H1 (cell line): ENCODE data around the gene LIFR. TPM values are rescaled to one million over a fixed set of nuclear protein-coding genes. Genes with fewer than 3 reads are reported as not detected.

Experiments used
- CTCF ChIA-PET: fragments of 300-600 bp; sonication (Branson Sonifier 250); formaldehyde crosslinking; loops from one replicate; lab custom pipeline; 2021; ENCODE audit not compliant: partially characterized antibody; lab: Charles Lee
- POLR2A ChIA-PET: fragments of 300-600 bp; sonication (Branson Sonifier 250); formaldehyde crosslinking; loops from one replicate; lab custom pipeline; 2021; ENCODE audit warnings: inconsistent platforms; ENCODE audit not compliant: partially characterized antibody; lab: Charles Lee
- DNase-seq, 2 experiments: peaks; one replicate each; pipeline versions ENCODE4 v3.0.0 to v3.0.0-alpha.2; 2010 to 2022; ENCODE audit warnings: low spot score in 2 of 2, low read depth in 1 of 2, mixed read lengths in 1 of 2
- FAIRE-seq: peaks from 2 replicates; lab custom pipeline; 2011; peaks lifted over from hg19 to GRCh38; lab: Jason Lieb, UNC
- H2AFZ ChIP-seq: 2 replicates; pipeline ENCODE4 v1.8.1; 2012; ENCODE audit warnings: low read length, inconsistent platforms
- H2AK5ac ChIP-seq: 2 replicates; pipeline ENCODE4 v1.6.1; 2013; ENCODE audit warnings: low read depth, low read length
- H2BK120ac ChIP-seq: replicated peaks from 2 replicates; pipeline ENCODE3; 2013; ENCODE audit warnings: low read depth, low read length, inconsistent platforms
- H2BK12ac ChIP-seq: 2 replicates; pipeline ENCODE4 v1.6.1; 2013; ENCODE audit warnings: low read depth, low read length
- H2BK15ac ChIP-seq: 2 replicates; pipeline ENCODE4 v1.6.1; 2013; ENCODE audit warnings: low read length
- H2BK20ac ChIP-seq: 2 replicates; pipeline ENCODE4 v1.6.1; 2013; ENCODE audit warnings: low read length
- H2BK5ac ChIP-seq: 2 replicates; pipeline ENCODE4 v1.6.1; 2013; ENCODE audit warnings: low read depth, low read length
- H3K14ac ChIP-seq: 2 replicates; pipeline ENCODE4 v1.6.1; 2013; ENCODE audit warnings: inconsistent platforms; ENCODE audit not compliant: insufficient read length
- H3K18ac ChIP-seq: 2 replicates; pipeline ENCODE4 v1.6.1; 2013; ENCODE audit warnings: low read length; ENCODE audit errors: extremely low read depth
- H3K23ac ChIP-seq: 2 replicates; pipeline ENCODE4 v1.6.1; 2013; ENCODE audit warnings: inconsistent platforms; ENCODE audit not compliant: insufficient read length
- H3K23me2 ChIP-seq: 2 replicates; pipeline ENCODE4 v1.6.1; 2013; ENCODE audit warnings: low read depth, low read length
- H3K27ac ChIP-seq: 2 replicates; pipeline ENCODE4 v1.6.1; 2011; ENCODE audit warnings: low read depth, low read length, inconsistent platforms
- H3K27me3 ChIP-seq, 4 experiments: replicated peaks in 1 of 4; 1 replicate in 1 of 4; 2 replicates in 3 of 4; pipeline versions ENCODE4 v1.6.1 to v1.8.1; 2011 to 2013; ENCODE audit warnings: low read length in 3 of 4, mild to moderate bottlenecking in 3 of 4, inconsistent platforms in 2 of 4, mixed read lengths in 2 of 4, moderate library complexity in 1 of 4; ENCODE audit not compliant: control insufficient read depth in 3 of 4, insufficient read depth in 3 of 4; ENCODE audit errors: extremely low read depth in 1 of 4
- H3K36me3 ChIP-seq, 4 experiments: 2 replicates each; pipeline versions ENCODE4 v1.6.1 to v1.8.1; 2011 to 2013; ENCODE audit warnings: mild to moderate bottlenecking in 4 of 4, low read length in 3 of 4, moderate library complexity in 2 of 4, control low read depth in 1 of 4, inconsistent platforms in 1 of 4; ENCODE audit not compliant: insufficient read depth in 4 of 4, control insufficient read depth in 2 of 4
- H3K4ac ChIP-seq: replicated peaks from 2 replicates; pipeline ENCODE3; 2013; ENCODE audit warnings: low read length, low read depth, mixed read lengths, inconsistent platforms; ENCODE audit not compliant: insufficient read length
- H3K4me1 ChIP-seq, 4 experiments: replicated peaks in 1 of 4; 1 replicate in 1 of 4; 2 replicates in 3 of 4; pipeline versions ENCODE4 v1.6.1 to v1.8.1; 2011 to 2013; ENCODE audit warnings: low read length in 3 of 4, inconsistent platforms in 2 of 4, mixed read lengths in 1 of 4; ENCODE audit not compliant: insufficient read depth in 4 of 4, control insufficient read depth in 3 of 4
- H3K4me2 ChIP-seq, 2 experiments: 2 replicates each; pipeline versions ENCODE4 v1.6.1 to v1.8.1; 2011 to 2013; ENCODE audit warnings: low read depth in 2 of 2, low read length in 2 of 2, control low read depth in 1 of 2, inconsistent platforms in 1 of 2, mild to moderate bottlenecking in 1 of 2; ENCODE audit not compliant: insufficient read depth in 1 of 2
- H3K4me3 ChIP-seq, 4 experiments: fragments of 200-600, 300-600 bp in 1 of 4; sonication (generic), shearing (Covaris generic), sonication (Bioruptor Twin) in 1 of 4; 2 replicates each; pipeline versions ENCODE4 v1.5.1 to v1.8.1; 2011 to 2016; ENCODE audit warnings: low read length in 4 of 4, low read depth in 3 of 4, control low read depth in 2 of 4, inconsistent platforms in 2 of 4, mild to moderate bottlenecking in 2 of 4, mixed read lengths in 1 of 4, moderate library complexity in 1 of 4; ENCODE audit not compliant: insufficient read depth in 2 of 4; ENCODE audit errors: extremely low read depth in 1 of 4
- H3K56ac ChIP-seq: replicated peaks from 2 replicates; pipeline ENCODE3; 2013; ENCODE audit warnings: low read depth, mild to moderate bottlenecking, mixed read lengths, low read length, inconsistent platforms; ENCODE audit not compliant: insufficient read length
- H3K79me1 ChIP-seq: 2 replicates; pipeline ENCODE4 v1.6.1; 2013; ENCODE audit warnings: low read depth, low read length, control low read depth
- H3K79me2 ChIP-seq, 2 experiments: 2 replicates each; pipeline versions ENCODE4 v1.6.1 to v1.8.1; 2012 to 2013; ENCODE audit warnings: low read length in 2 of 2, mild to moderate bottlenecking in 2 of 2, inconsistent platforms in 1 of 2; ENCODE audit not compliant: insufficient read depth in 2 of 2, control insufficient read depth in 1 of 2
- H3K9ac ChIP-seq, 4 experiments: replicated peaks in 1 of 4; 1 replicate in 1 of 4; 2 replicates in 3 of 4; pipeline versions ENCODE4 v1.6.1 to v1.8.1; 2011 to 2013; ENCODE audit warnings: low read depth in 3 of 4, low read length in 3 of 4, control low read depth in 2 of 4, mild to moderate bottlenecking in 2 of 4, moderate library complexity in 2 of 4, inconsistent platforms in 1 of 4; ENCODE audit errors: extremely low read depth in 1 of 4
- H3K9me3 ChIP-seq, 2 experiments: 2 replicates each; pipeline versions ENCODE4 v1.6.1 to v1.8.1; 2012 to 2013; ENCODE audit warnings: mild to moderate bottlenecking in 2 of 2, moderate library complexity in 2 of 2, control low read depth in 1 of 2, inconsistent platforms in 1 of 2, low read depth in 1 of 2, low read length in 1 of 2, mixed read lengths in 1 of 2; ENCODE audit not compliant: insufficient read depth in 2 of 2
- H4K20me1 ChIP-seq, 2 experiments: replicated peaks in 1 of 2; 2 replicates each; pipeline versions ENCODE3 to v1.8.1; 2011 to 2013; ENCODE audit warnings: inconsistent platforms in 2 of 2, low read length in 2 of 2, mild to moderate bottlenecking in 1 of 2; ENCODE audit not compliant: insufficient read depth in 2 of 2, control insufficient read depth in 1 of 2
- H4K5ac ChIP-seq: 2 replicates; pipeline ENCODE4 v1.6.1; 2013; ENCODE audit warnings: low read length, low read depth, mixed read lengths, inconsistent platforms; ENCODE audit not compliant: insufficient read length
- H4K8ac ChIP-seq: 2 replicates; pipeline ENCODE4 v1.8.0; 2013; ENCODE audit warnings: mild to moderate bottlenecking, moderate library complexity, low read length, inconsistent platforms; ENCODE audit not compliant: insufficient read depth; ENCODE audit errors: extremely low read depth
- H4K91ac ChIP-seq: replicated peaks from 2 replicates; pipeline ENCODE3; 2013; ENCODE audit warnings: low read length, mixed read lengths, inconsistent platforms; ENCODE audit not compliant: insufficient read length
- BRCA1 ChIP-seq: IDR thresholded peaks from 2 replicates; pipeline ENCODE4 v1.6.1; 2012; ENCODE audit warnings: low read depth, low read length, improper control_type of control experiment
- CEBPB ChIP-seq: IDR thresholded peaks from 2 replicates; pipeline ENCODE4 v1.6.1; 2012; ENCODE audit warnings: low read depth, low read length
- HDAC2 ChIP-seq, 2 experiments: fragments of 300-600 bp in 1 of 2; sonication (generic) in 1 of 2; IDR thresholded peaks; 2 replicates each; pipeline ENCODE4 v1.6.1; 2011 to 2012; ENCODE audit warnings: low read depth in 2 of 2, low read length in 2 of 2, mild to moderate bottlenecking in 2 of 2, moderate library complexity in 2 of 2, borderline replicate concordance in 1 of 2, inconsistent platforms in 1 of 2
- JUN ChIP-seq: IDR thresholded peaks from 2 replicates; pipeline ENCODE4 v1.6.1; 2011; ENCODE audit warnings: low read depth, mild to moderate bottlenecking, improper control_type of control experiment, low read length
- KDM1A ChIP-seq: fragments of 200-600, 300-600 bp; sonication (generic); IDR thresholded peaks from 2 replicates; pipeline ENCODE4 v1.7.1; 2016; ENCODE audit warnings: mild to moderate bottlenecking, low read length, borderline replicate concordance
- KDM4A ChIP-seq: IDR thresholded peaks from one replicate; pipeline ENCODE4 v1.7.1; 2012; ENCODE audit warnings: low read depth, mild to moderate bottlenecking, moderate library complexity, low read length, inconsistent platforms; ENCODE audit not compliant: severe bottlenecking
- RAD21 ChIP-seq, 2 experiments: IDR thresholded peaks in 1 of 2; conservative IDR thresholded peaks in 1 of 2; 2 replicates each; pipeline ENCODE4 v1.6.1; 2011; ENCODE audit warnings: low read depth in 2 of 2, low read length in 2 of 2, improper control_type of control experiment in 1 of 2, inconsistent platforms in 1 of 2, mild to moderate bottlenecking in 1 of 2, moderate library complexity in 1 of 2
- RNF2 ChIP-seq: fragments of 200-900, 300-1000 bp; sonication (generic); IDR thresholded peaks from 2 replicates; pipeline ENCODE4 v1.7.1; 2016; ENCODE audit warnings: borderline replicate concordance, low read depth, mild to moderate bottlenecking, antibody characterized with exemption, low read length; ENCODE audit not compliant: poor library complexity, severe bottlenecking; ENCODE audit errors: missing control alignments
- SAP30 ChIP-seq: fragments of 300-600 bp; sonication (generic); IDR thresholded peaks from 2 replicates; pipeline ENCODE4 v1.7.1; 2012; ENCODE audit warnings: low read length, moderate library complexity, mild to moderate bottlenecking, inconsistent platforms; ENCODE audit not compliant: insufficient read depth, insufficient replicate concordance
- SIX5 ChIP-seq: IDR thresholded peaks from 2 replicates; pipeline ENCODE4 v1.6.1; 2011; ENCODE audit warnings: mild to moderate bottlenecking, low read depth, low read length
- WGBS, 2 experiments: shearing (Covaris generic) in 1 of 2; methylation state at CpG; one replicate each; pipeline versions ENCODE4 v1.1.6 to v1.1.7; 2013 to 2015; ENCODE audit warnings: low lambda C conversion rate in 2 of 2, mixed read lengths in 2 of 2, inconsistent platforms in 1 of 2, low coverage in 1 of 2, missing lambda C conversion rate in 1 of 2; ENCODE audit not compliant: insufficient replicate concordance in 2 of 2, insufficient coverage in 1 of 2, insufficient read length in 1 of 2; ENCODE audit errors: extremely low coverage in 1 of 2, missing lambda C conversion rate in 1 of 2; 5-methylcytosine and 5-hydroxymethylcytosine counted together
- polyA plus RNA-seq, 7 experiments: library from polyadenylated mRNA; depleted of rRNA in 3 of 7; stranded (reverse) in 5 of 7; unstranded in 2 of 7; fragments of >200 nt in 5 of 7; fragments of 200-250 nt in 2 of 7; gene quantifications; 1 replicate in 5 of 7; 2 replicates in 1 of 7; 4 replicates in 1 of 7; pipeline versions ENCODE4 v1.2.1 to v1.2.3, GENCODE V29; 2011 to 2013; ENCODE audit warnings: missing spikeins in 2 of 7, mixed read lengths in 2 of 7
- total RNA-seq: library from RNA; stranded (reverse); fragmentation: NEBNext Ultra II Directional; extraction: Animal tissue kit (Norgen Biotek cat#: 25700); gene quantifications from 2 replicates; pipeline ENCODE4 v1.2.1, GENCODE V29; 2021
- TF ChIP-seq, protein P1 (sequence below), 3 experiments: IDR thresholded peaks; 1 replicate in 2 of 3; 2 replicates in 1 of 3; pipeline versions ENCODE4 v1.5.1 to v1.6.1; 2011; ENCODE audit warnings: low read length in 3 of 3, mild to moderate bottlenecking in 3 of 3, inconsistent platforms in 2 of 3, low read depth in 1 of 3, moderate library complexity in 1 of 3; ENCODE audit not compliant: insufficient read depth in 1 of 3; ENCODE audit errors: control extremely low read depth in 1 of 3

LIFR gene
- total and polyA plus RNA-seq, 2 of the 8 experiments (the other 6 are each of a cell fraction or from before 2014, with no cell fraction given), result 2.0 to 18.9 TPM

DNA sequence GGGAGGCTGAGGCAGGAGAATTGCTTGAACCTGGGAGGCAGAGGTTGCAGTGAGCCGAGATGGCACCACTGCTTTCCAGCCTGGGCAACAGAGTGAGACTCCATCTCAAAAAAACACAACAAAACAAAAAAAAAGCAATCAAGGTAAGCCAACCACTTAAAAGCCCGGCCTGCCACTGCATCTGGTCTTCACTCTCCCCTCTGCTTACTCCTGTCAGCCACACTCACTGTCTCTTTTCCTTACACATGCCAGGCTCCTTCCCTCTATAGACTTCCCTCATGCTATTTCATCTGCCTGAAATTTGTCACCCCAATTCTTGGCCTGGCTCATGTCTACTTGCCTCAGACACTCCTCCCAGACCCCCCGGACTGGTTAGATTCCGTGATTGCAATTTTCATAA is 17.6 kb upstream of the LIFR start:
- H2AK5ac ChIP-seq, result no peak overlapping the region
- H3K79me1 ChIP-seq, result no peaks in the 10 kb centered on the region
- H2AFZ ChIP-seq, result no peak overlapping the region
- no peaks in the 10 kb centered on the region for H3K79me2 ChIP-seq
- no peak overlapping the region for H3K23ac ChIP-seq
- no peak overlapping the region for H2BK20ac ChIP-seq
- FAIRE-seq, result no peak
- H3K23me2 ChIP-seq, result no peaks in the 10 kb centered on the region
- H2BK15ac ChIP-seq, result no peak overlapping the region
- H2BK5ac ChIP-seq, result no peak overlapping the region
- H3K36me3 ChIP-seq, result no peaks in the 10 kb centered on the region
- H2BK120ac ChIP-seq, result no peak overlapping the region
- no peak overlapping the region for H3K4me3 ChIP-seq
- no peak overlapping the region for H3K56ac ChIP-seq
- no peaks in the 10 kb centered on the region for H4K20me1 ChIP-seq
- POLR2A ChIA-PET, result no interaction called here
- H3K4me1 ChIP-seq, result no peaks in the 10 kb centered on the region
- H3K27ac ChIP-seq, result no peak overlapping the region
- no peak overlapping the region for H4K91ac ChIP-seq
- no peak for DNase-seq
- H3K27me3 ChIP-seq, result no peaks in the 10 kb centered on the region
- H4K8ac ChIP-seq, result no peak overlapping the region
- no peak overlapping the region for H3K18ac ChIP-seq
- no peak overlapping the region for H3K4ac ChIP-seq
- no peaks in the 10 kb centered on the region for H3K9me3 ChIP-seq
- no peak overlapping the region for H3K14ac ChIP-seq
- no peak overlapping the region for H3K9ac ChIP-seq
- no peak overlapping the region for H2BK12ac ChIP-seq
- CTCF ChIA-PET, result no interaction called here
- no peak overlapping the region for H4K5ac ChIP-seq
- no peak overlapping the region for H3K4me2 ChIP-seq
- WGBS, 2 experiments, result 88% methylated on average over 4 of the region's 4 CpGs; no CpG with 5 or more reads in 1 of the 2 experiments
- TF ChIP-seq CEBPB (no peak), HDAC2 (IDR thresholded peaks at IDR 0.05; ENCODE audit: borderline replicate concordance in 1 of 2, low read depth in 2 of 2, low read length in 2 of 2) (no peak), BRCA1 (no peak), RAD21 (IDR thresholded peaks at IDR 0.05 in 1 of 2, conservative IDR thresholded peaks at IDR 0.05 in 1 of 2; ENCODE audit: low read depth in 2 of 2, low read length in 2 of 2) (no peak), SAP30 (no peak), JUN (no peak), KDM1A (no peak), RNF2 (no peak), KDM4A (no peak), SIX5 (no peak)
- TF ChIP-seq, protein P1, sequence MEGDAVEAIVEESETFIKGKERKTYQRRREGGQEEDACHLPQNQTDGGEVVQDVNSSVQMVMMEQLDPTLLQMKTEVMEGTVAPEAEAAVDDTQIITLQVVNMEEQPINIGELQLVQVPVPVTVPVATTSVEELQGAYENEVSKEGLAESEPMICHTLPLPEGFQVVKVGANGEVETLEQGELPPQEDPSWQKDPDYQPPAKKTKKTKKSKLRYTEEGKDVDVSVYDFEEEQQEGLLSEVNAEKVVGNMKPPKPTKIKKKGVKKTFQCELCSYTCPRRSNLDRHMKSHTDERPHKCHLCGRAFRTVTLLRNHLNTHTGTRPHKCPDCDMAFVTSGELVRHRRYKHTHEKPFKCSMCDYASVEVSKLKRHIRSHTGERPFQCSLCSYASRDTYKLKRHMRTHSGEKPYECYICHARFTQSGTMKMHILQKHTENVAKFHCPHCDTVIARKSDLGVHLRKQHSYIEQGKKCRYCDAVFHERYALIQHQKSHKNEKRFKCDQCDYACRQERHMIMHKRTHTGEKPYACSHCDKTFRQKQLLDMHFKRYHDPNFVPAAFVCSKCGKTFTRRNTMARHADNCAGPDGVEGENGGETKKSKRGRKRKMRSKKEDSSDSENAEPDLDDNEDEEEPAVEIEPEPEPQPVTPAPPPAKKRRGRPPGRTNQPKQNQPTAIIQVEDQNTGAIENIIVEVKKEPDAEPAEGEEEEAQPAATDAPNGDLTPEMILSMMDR (IDR thresholded peaks at IDR 0.05; ENCODE audit: control extremely low read depth in 1 of 3, insufficient read depth in 1 of 3, low read depth in 1 of 3, low read length in 3 of 3), result no peak
